Mucosa of descending colon (tissue), 3 donors: ENCODE data around the gene PTPRD. TPM values are rescaled to one million over a fixed set of nuclear protein-coding genes. Genes with fewer than 3 reads are reported as not detected.

ENCODE experiments used
- ATAC-seq: fragments of 200-7000 bp; cut with Tn5 transposase; one replicate; pipeline ENCODE4 v1.9.1; 2020; ENCODE audit warnings: mild to moderate bottlenecking, moderate library complexity
- DNase-seq, 3 donors: peaks; one replicate each; pipeline ENCODE4 v3.0.0-alpha.2; 2020
- H3K36me3 ChIP-seq: fragments of 200-600 bp; one replicate; pipeline ENCODE4 v1.8.0; 2021; ENCODE audit warnings: low read depth, mild to moderate bottlenecking
- H3K4me1 ChIP-seq: fragments of 200-600 bp; one replicate; pipeline ENCODE4 v1.8.0; 2021; ENCODE audit warnings: low read depth, mild to moderate bottlenecking
- H3K4me3 ChIP-seq: fragments of 200-600 bp; one replicate; pipeline ENCODE4 v1.8.0; 2021; ENCODE audit warnings: mild to moderate bottlenecking
- H3K9me3 ChIP-seq: fragments of 200-600 bp; one replicate; pipeline ENCODE4 v1.8.0; 2021; ENCODE audit warnings: mild to moderate bottlenecking
- intact Hi-C, 2 donors: fragments of 100-400 bp; cut with DNase I in 1 of 2; cut with micrococcal nuclease in 1 of 2; formaldehyde crosslinking; loops; one replicate each; pipeline versions ENCODE4 v1.11.0 to v1.11.1; 2022; cut with DNase I, micrococcal nuclease
- total RNA-seq, 3 donors: library from RNA; stranded (reverse); fragmentation: NEBNext Ultra II Directional in 2 of 3; extraction: Animal tissue kit (Norgen Biotek cat#: 25700) in 2 of 3; gene quantifications; one replicate each; pipeline versions ENCODE4 v1.2.1 to v1.2.4, GENCODE V29; 2021 to 2023
- TF ChIP-seq, protein P1 (sequence below): fragments of 200-600 bp; IDR thresholded peaks from one replicate; pipeline ENCODE4 v1.8.0; 2022; ENCODE audit warnings: antibody characterized with exemption, mild to moderate bottlenecking
- donor health status: DM: no; HTN: no; CAD: no; lungs with moderate emphysema.
- donor health status: DM: no; HTN: no; CAD: no.
- donor health status: DM: no; HTN: yes; CAD: no.

The PTPRD gene
- total RNA-seq, 3 donors from 2014 or later: 52.7 to 128 (median 113) TPM

DNA sequence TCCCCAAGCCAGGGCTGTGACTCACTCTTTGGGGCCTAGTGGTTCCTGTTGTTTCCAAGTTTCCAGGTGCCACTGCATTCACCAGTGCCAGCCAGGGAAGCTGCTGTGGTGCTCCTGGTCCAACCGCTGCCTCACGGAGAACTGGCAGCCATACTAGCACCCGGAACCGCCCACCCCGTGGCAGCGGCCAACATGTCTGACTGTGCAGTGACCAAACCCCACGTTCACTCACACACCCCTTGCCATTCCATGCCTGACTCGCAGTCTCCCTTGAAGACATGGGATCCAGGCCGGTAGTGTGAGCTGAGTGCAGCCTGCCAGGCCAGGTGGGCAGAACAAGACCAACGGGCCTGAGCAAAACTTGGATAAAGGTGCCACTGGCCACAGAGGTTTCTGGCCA is 1968.2 kb downstream of the PTPRD start:
- Histone ChIP-seq H3K9me3 (no peaks in the 10 kb centered on the region), H3K4me3 (no peak overlapping the region), H3K36me3 (no peaks in the 10 kb centered on the region), H3K4me1 (no peaks in the 10 kb centered on the region)
- intact Hi-C loops: no loop called here
- ATAC-seq: no peak
- TF ChIP-seq, protein P1, sequence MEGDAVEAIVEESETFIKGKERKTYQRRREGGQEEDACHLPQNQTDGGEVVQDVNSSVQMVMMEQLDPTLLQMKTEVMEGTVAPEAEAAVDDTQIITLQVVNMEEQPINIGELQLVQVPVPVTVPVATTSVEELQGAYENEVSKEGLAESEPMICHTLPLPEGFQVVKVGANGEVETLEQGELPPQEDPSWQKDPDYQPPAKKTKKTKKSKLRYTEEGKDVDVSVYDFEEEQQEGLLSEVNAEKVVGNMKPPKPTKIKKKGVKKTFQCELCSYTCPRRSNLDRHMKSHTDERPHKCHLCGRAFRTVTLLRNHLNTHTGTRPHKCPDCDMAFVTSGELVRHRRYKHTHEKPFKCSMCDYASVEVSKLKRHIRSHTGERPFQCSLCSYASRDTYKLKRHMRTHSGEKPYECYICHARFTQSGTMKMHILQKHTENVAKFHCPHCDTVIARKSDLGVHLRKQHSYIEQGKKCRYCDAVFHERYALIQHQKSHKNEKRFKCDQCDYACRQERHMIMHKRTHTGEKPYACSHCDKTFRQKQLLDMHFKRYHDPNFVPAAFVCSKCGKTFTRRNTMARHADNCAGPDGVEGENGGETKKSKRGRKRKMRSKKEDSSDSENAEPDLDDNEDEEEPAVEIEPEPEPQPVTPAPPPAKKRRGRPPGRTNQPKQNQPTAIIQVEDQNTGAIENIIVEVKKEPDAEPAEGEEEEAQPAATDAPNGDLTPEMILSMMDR: no peak
- peak in 1 of 3 donors; percentile 38 for DNase-seq

DNA sequence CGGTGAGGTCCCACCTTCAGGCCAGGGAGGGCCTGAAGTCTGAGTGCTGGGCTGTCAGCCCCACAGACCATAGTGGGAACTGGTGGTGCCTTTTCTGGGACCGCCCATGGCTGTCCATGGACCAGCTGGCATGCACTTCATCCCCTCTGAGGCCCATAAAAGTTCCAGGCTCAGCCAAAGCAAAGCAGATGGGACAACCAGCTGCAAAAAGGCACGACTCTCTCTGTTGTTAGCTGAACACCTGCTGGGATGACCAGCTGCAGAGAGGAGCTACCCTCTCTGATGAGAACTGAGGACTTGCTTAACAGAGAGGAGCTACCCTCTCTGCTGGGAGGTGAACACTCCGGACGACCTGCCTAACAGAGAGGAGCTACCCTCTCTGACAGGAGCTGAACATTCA is 1968.9 kb downstream of the PTPRD start:
- H3K4me3 ChIP-seq: no peak overlapping the region
- TF ChIP-seq, protein P1: no peak
- intact Hi-C loops: no loop called here
- ATAC-seq: peak; percentile 10
- no peaks in the 10 kb centered on the region for H3K9me3 ChIP-seq
- H3K36me3 ChIP-seq: no peaks in the 10 kb centered on the region
- H3K4me1 ChIP-seq: no peaks in the 10 kb centered on the region
- no peak for DNase-seq

GRCh38 chr9:8643464-8643863 is 1969.3 kb downstream of the PTPRD start:
- Histone ChIP-seq H3K36me3 (no peaks in the 10 kb centered on the region), H3K4me1 (no peaks in the 10 kb centered on the region), H3K9me3 (no peaks in the 10 kb centered on the region), H3K4me3 (no peak overlapping the region)
- peak; percentile 22 for ATAC-seq
- TF ChIP-seq, protein P1: no peak
- DNase-seq: no peak
- intact Hi-C loops: no loop called here

DNA sequence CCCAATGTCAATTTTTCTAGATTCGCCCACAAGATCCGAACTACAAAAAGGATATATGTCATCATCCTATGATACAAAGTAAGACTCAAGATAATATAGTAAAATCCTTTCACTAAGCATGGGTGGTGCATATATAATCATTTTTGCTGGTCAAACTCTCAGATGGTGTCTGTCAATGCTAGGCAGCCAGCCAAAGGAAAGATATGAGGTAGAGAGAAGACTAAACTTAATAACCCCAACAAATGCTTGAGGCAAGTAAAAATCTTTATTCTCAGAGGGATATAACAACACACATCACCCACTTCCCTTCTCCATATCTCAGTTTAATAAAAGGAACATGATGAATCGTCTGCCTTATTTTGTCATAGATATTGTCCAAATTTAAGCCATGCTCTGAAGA is 1972.0 kb downstream of the PTPRD start:
- intact Hi-C loops: no loop called here
- Histone ChIP-seq H3K4me1 (no peaks in the 10 kb centered on the region), H3K4me3 (no peak overlapping the region), H3K9me3 (no peaks in the 10 kb centered on the region), H3K36me3 (no peaks in the 10 kb centered on the region)
- TF ChIP-seq, protein P1: no peak
- DNase-seq: no peak
- ATAC-seq: no peak

GRCh38 chr9:8637626-8638025 is 1975.2 kb downstream of the PTPRD start:
- H3K4me3 ChIP-seq: no peak overlapping the region
- no peaks in the 10 kb centered on the region for H3K36me3 ChIP-seq
- no peaks in the 10 kb centered on the region for H3K9me3 ChIP-seq
- ATAC-seq (no peak), DNase-seq (no peak)
- intact Hi-C loops: no loop called here
- TF ChIP-seq, protein P1: no peak
- no peaks in the 10 kb centered on the region for H3K4me1 ChIP-seq

- DNase-seq (no peak), ATAC-seq (no peak)
- no peak overlapping the region for H3K4me3 ChIP-seq
- H3K9me3 ChIP-seq: no peaks in the 10 kb centered on the region
- H3K4me1 ChIP-seq: no peaks in the 10 kb centered on the region
- no peaks in the 10 kb centered on the region for H3K36me3 ChIP-seq
- intact Hi-C loops: no loop called here
- TF ChIP-seq, protein P1: no peak
Measured at GRCh38 chr9:8633784-8634183, 1979.0 kb downstream of the PTPRD start.
